ENCODE results near the gene DTYMK.
"Not testable (repeated sequence)": the region's sequence is repeated elsewhere in the genome, so short reads cannot be mapped to it uniquely, and the experiment has no call there.

The DTYMK gene

GRCh38 chr2:241671457-241672240, 15.0 kb downstream of the DTYMK start:
- DNase-seq: no peak

DNA sequence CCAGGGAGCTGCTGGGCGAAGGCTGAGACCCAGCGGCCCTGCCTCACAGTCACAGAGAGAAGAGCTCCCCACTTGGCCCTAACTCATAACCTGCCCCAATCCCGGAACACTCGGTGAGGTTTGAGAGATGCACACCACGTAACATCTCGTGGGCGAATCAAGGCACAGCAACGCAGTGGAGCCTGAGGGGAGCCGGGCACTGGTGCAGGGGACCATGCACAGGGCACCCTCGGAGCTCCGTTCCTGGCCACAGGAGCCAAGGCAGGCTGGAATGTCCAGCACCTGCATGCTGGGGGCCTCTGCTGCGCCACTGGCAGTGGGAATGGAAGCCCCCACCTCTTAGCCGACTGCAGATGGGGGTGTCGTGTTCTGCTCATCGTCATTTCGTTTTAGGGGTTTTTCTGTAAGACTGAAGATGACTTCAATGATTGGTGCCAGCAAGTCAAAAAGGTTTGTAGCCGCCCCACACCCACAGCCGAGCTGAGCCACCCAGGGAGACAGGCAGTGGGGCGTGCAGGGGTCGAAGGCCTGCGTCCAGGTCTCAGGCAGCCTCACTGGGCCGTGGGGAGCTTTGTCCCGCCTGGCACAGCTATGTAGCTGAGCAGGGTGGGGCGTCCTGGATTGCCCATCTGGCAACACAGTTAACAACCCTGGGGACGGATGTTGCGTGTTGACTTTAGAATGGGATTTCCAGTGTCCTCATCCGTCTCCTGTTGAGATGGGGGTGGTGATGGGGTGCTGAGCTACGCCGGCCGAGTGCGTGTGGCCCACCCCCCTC, 16.1 kb downstream of the DTYMK start:
- no peak for DNase-seq

DNA sequence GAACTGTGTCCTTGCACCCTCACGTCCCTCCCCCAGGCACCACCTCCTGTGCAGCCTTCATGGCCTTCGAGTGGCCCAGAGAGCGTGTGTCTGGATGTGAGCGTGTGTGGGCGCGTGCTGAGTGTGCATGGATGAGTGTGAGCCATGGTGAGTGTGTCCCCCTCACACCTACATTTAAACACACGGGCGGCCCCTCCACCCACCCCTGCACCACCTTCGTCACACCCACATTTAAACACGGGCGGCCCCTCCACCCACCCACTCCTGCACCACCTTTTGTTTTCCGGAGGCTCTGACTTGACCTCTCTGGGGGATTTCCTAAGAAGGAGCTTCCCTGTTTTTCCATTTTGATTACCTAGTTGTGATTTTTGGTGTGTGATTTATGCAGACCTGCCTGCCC, 17.8 kb downstream of the DTYMK start:
- DNase-seq: no peak

DNA sequence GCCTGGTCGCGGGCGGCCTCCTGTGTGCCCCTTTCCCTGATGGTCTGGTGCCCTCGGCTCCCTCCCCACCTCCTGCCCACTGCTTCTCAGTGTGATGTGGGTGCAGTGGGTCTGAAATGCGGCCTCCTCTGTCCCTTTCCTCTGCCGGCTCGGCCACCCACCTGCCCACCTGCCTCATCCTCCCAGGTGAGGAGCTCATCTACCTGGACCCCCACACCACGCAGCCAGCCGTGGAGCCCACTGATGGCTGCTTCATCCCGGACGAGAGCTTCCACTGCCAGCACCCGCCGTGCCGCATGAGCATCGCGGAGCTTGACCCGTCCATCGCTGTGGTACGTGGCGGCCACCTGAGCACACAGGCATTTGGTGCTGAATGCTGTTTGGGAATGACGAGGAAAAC, 18.3 kb downstream of the DTYMK start:
- DNase-seq: no peak

DNA sequence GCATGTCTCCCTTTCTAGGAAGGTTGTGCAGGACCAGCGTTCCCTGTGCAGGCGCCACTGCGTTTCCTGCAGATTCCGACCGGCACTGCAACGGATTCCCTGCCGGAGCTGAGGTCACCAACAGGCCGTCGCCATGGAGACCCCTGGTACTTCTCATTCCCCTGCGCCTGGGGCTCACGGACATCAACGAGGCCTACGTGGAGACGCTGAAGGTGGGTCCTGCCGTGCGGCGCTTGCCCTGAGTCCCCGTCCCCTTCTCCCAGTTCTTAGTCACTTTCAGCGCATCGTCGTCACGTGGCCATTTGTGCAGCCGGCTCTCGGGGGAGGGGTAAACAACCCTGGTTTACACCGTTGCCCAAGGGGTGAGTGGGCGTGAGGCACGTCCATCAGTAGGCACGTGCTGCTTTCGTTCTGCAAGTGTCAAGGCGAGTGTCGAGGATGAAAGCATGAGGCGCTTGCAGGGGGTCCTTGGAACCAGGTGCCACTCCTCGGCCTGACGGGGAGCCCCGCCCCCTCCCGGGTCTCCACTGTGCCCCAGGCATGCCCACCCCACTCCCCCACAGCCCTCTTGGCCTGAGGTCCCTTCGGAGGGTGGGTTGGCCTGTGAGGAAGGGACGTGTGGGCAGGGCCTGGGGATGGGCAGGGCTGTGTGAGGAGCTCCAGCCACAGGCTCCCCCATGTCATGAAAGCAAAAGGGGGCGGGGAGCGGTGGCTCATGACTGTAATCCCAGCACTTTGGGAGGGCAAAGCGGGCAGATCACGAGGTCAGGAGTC, 19.8 kb downstream of the DTYMK start:
- DNase-seq: no peak

DNA sequence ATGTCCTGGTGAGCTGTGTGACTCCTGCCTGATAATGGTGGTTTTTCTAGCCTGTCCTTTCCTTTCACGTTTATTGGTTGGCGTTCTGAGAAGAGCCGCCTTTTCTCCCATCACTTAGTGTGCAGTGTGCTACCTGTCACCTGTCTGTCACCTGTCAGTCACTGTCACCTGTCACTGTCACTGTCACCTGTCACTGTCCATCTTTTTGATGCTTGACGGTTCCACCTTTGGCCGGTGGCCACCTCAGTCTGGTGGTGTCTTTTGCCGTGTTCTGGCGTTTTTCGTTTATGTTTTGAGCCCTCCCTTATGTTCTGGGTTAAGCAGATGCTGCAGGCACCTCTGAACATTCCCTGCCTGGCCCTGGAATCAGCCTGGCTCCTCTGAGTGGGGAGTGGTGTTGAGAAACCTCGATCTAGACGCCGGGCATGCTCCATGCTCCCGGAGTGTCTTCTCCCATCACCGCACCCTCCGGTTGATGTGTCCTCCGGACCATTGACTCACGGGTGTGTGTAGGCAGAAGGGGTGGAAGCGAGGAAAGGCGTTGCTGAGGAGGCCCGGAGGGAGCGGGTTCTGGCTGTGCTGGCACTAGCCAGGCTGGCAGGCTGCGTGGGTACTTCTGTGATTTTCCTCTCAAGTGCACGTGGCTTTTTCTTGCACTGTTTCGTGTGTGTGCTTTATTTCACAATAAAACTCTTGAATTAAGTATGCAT, 20.7 kb downstream of the DTYMK start:
- DNase-seq: no peak

DNA sequence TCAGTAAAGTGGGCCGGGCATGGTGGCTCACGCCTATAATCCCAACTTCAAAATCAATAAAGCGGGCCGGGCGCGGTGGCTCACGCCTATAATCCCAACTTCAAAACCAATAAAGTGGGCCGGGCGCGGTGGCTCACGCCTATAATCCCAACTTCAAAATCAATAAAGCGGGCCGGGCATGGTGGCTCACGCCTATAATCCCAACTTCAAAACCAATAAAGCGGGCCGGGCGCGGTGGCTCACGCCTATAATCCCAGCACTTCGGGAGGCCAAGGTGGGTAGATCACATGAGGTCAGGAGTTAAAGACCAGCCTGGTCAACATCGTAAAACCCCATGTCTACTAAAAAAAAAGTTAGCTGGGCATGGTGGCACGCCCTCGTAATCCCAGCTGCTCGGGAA, 23.9 kb downstream of the DTYMK start:
- not testable (repeated sequence) for DNase-seq

GRCh38 chr2:241660593-241661213, 25.9 kb downstream of the DTYMK start:
- no peak for DNase-seq

GRCh38 chr2:241659150-241659739, 27.4 kb downstream of the DTYMK start:
- peak; percentile 45 for DNase-seq

DNA sequence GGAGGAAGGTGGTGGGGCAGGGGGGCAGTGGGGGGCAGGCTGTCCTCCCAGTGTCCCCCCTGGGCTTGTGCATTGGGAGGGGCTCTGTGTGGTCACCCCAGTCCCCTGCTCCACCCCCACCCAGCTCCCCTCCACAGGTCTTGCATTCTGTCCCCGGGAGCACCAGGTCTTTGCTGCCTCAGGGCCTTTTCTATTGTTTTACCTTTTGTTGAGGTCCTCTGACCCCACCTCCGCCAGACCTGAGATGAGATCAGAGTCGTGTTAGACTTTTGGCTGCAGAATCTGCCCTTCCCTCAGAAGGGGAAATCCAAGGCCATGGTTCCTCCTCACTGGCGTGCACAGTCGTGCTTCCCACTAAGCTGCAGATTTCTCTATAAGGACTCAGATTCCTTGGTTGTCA, 28.3 kb downstream of the DTYMK start:
- no peak for DNase-seq

DNA sequence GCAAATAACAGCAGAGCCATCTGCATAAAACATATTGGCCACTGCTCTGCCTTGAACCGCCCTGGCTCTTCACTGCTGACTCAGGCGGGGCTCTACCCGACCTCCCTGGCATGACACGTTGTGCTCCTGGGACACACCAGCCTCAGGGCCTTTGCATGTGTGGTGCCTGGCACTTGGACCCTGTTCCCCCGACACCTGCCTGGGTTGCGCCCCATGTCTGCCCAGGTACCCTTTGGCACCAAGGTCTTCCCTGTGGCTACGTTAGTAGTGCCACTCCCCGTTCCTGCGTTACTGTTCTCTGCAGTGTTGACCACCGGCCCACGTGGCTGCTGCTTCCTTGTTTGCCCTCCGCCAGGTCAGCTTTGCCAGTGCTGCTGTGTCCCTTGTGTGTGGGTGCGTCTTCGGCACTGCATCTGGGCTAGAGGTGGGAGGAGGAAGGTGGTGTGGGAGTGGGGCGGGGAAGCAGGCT, 28.8 kb downstream of the DTYMK start:
- DNase-seq: no peak

GRCh38 chr2:241656190-241656741, 30.3 kb downstream of the DTYMK start:
- no peak for DNase-seq

- DNase-seq: no peak
Observed at GRCh38 chr2:241655516-241656189, 31.0 kb downstream of the DTYMK start.

- DNase-seq: no peak
Observed at GRCh38 chr2:241654551-241654950, 32.1 kb downstream of the DTYMK start.

DNA sequence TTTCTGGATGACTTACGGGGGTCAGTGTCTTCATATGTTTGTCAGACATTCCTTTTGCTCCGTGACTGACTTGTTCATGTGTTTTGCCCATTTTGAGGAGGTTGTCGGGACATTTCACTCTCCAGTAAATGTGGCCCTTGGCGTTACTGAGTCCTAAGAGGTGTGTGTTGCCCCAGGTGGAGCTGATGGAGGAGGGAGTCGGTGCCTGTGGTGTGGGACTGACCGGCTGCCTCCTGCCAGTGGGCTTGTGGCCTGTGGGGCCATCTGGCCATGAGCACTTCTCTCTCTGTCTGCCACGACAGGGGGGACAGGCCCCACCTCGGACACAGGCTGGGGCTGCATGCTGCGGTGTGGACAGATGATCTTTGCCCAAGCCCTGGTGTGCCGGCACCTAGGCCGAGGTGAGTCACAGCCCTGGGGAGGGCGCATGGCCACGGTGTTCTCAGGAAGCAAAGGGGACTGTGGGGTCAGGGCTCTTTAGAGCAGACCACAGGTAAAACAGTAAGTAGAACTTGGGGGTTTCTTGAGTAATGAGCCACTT, 33.3 kb downstream of the DTYMK start:
- DNase-seq: no peak

GRCh38 chr2:241652722-241653121, 33.9 kb downstream of the DTYMK start:
- DNase-seq: no peak

DNA sequence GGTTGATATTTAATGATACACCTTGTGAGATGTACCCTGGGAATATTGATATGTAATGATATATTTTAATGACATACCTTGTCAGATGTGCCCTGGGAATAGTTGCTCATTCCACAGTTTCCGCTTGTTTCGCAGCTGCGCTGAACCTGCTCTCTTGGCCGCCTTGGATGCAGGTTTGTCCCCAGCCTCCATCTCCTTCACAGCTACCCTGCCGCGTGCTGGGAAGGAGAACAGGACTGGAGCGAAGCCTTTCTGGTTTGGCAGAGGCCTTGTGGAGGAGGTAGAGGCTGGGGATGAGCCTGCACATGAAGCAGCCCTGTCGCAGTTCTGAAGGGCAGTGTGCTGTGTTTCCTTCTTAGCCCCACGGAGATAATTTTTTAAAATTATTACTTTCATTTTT, 34.5 kb downstream of the DTYMK start:
- no peak for DNase-seq

- no peak for DNase-seq
Observed at GRCh38 chr2:241649927-241650326, 36.7 kb downstream of the DTYMK start.

DNA sequence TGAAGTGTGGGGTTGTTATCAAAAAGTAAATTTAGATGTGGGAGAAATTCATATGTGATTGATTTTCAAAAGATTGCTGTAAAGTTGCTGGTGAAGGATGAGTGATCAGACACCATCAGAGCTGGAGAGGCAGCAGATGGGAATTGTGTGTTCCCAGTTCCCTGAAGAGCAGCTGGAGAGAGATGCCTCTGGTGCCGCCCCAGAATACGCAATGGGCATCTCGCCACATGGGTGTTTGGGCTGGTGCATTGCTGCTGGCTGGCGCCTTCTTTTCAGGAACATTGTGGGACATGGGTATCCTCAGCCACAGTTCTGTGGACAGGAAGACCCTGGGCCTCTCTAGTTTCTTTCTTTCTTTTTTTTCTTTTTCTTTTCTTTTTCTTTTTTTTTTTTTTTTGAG, 37.2 kb downstream of the DTYMK start:
- no peak for DNase-seq

- no peak for DNase-seq
Observed at GRCh38 chr2:241648453-241648852, 38.2 kb downstream of the DTYMK start.
